Ovary (tissue), 9 donors: Measurements from ENCODE around the gene AP2S1. TPM values are rescaled to one million over a fixed set of nuclear protein-coding genes. Genes with fewer than 3 reads are reported as not detected.

ENCODE experiments used
- DNase-seq, 5 donors: peaks; one replicate each; pipeline ENCODE4 v3.0.0-alpha.2; 2019 to 2020
- H3K27ac ChIP-seq, 2 donors: fragments of 200-600 bp; one replicate each; pipeline versions ENCODE4 v1.5.1 to v1.8.0; 2019 to 2022
- H3K27me3 ChIP-seq: fragments of 200-600 bp; one replicate; pipeline ENCODE4 v1.8.0; 2022
- H3K36me3 ChIP-seq: fragments of 200-600 bp; sonication (generic); one replicate; pipeline ENCODE4 v1.5.1; 2019
- H3K4me1 ChIP-seq: one replicate; pipeline ENCODE4 v1.8.1; 2013; ENCODE audit warnings: mild to moderate bottlenecking, moderate library complexity; ENCODE audit not compliant: insufficient read depth
- H3K4me3 ChIP-seq: fragments of 200-600 bp; sonication (generic); one replicate; pipeline ENCODE4 v1.5.1; 2017
- H3K9me3 ChIP-seq, 2 donors: fragments of 200-600 bp in 1 of 2; sonication (generic) in 1 of 2; one replicate each; pipeline versions ENCODE4 v1.5.1 to v1.8.1; 2013 to 2019; ENCODE audit warnings: mild to moderate bottlenecking in 1 of 2, moderate library complexity in 1 of 2
- CTCF ChIP-seq, 3 donors: fragments of 450-650 bp in 2 of 3; fragments of 200-600 bp in 1 of 3; IDR thresholded peaks; one replicate each; pipeline versions ENCODE4 v1.5.1 to v1.8.0; 2016 to 2022; ENCODE audit warnings: antibody characterized with exemption in 3 of 3, mild to moderate bottlenecking in 1 of 3
- EP300 ChIP-seq: sonication (generic); formaldehyde crosslinking; IDR thresholded peaks from one replicate; pipeline ENCODE4 v1.6.1; 2017; ENCODE audit warnings: antibody characterized with exemption
- POLR2A ChIP-seq: fragments of 450-650 bp; IDR thresholded peaks from one replicate; pipeline ENCODE4 v1.6.1; 2017; ENCODE audit warnings: antibody characterized with exemption, mild to moderate bottlenecking, moderate library complexity
- WGBS, 3 donors: extraction: QIAGEN DNeasy Blood & Tissue Kit in 1 of 3; methylation state at CpG; one replicate each; pipeline versions ENCODE4 v1.1.5 to v1.1.7; 2013 to 2017; 5-methylcytosine and 5-hydroxymethylcytosine counted together
- intact Hi-C, 4 donors: fragments of 100-400 bp; cut with DNase I; formaldehyde crosslinking; loops; one replicate each; pipeline versions ENCODE4 v1.11.0 to v1.15.1; 2022 to 2023
- polyA plus RNA-seq, 2 donors: library from polyadenylated mRNA; stranded (reverse); fragments of 200-250 nt in 1 of 2; fragments of 350-450 nt in 1 of 2; fragmentation: Illumina TruSeq in 1 of 2; extraction: RNeasy Lipid Tissue Mini Kit (QIAGEN cat#74804) in 1 of 2; gene quantifications; one replicate each; pipeline ENCODE4 v1.2.3, GENCODE V29; 2013 to 2014
- total RNA-seq, 7 donors: library from RNA; depleted of rRNA in 2 of 7; stranded (reverse); fragments of >200 nt in 2 of 7; fragmentation: NEBNext Ultra II Directional in 3 of 7; extraction: Animal tissue kit (Norgen Biotek cat#: 25700) in 3 of 7; gene quantifications; one replicate each; pipeline versions ENCODE4 v1.1.0 to v1.2.4, GENCODE V29; 2016 to 2023
- donor health status: DM: no; HTN: no; CAD: no; lungs with moderate emphysema.
- donor health status: DM: no; HTN: no; CAD: no.
- donor health status: Bipolar disorder and iron deficiency.
- donor health status: DM: yes; HTN: yes; CAD: no.
- donor health status: DM: no; HTN: no; CAD: no.
- donor health status: DM: yes; HTN: yes; CAD: no.

AP2S1 gene
- total and polyA plus RNA-seq, 9 donors, result 39.9 to 86.3 (median 57.0) TPM

GRCh38 chr19:46863818-46864629 lies 13.4 kb upstream of the AP2S1 start:
- no peak for DNase-seq
- Histone ChIP-seq H3K4me3 (no peak overlapping the region), H3K36me3 (no peaks in the 10 kb centered on the region), H3K4me1 (peaks cover 16% of the 10 kb centered on the region), H3K27ac (no peak overlapping the region), H3K9me3 (no peaks in the 10 kb centered on the region), H3K27me3 (no peaks in the 10 kb centered on the region)
- intact Hi-C loops, result loop anchor here in 3 of 4 donors (5.0 kb wide), 2 partner anchors 113 to 128 kb away; no protein-coding TSS in a partner anchor
- 6 to 15% (median 7%) methylated on average over 6 of the region's 6 CpGs for WGBS, 3 donors
- TF ChIP-seq EP300, result no peak
- TF ChIP-seq CTCF (IDR thresholded peaks at IDR 0.05), result no peak
- no peak for TF ChIP-seq POLR2A

GRCh38 chr19:46862974-46863632 lies 12.5 kb upstream of the AP2S1 start:
- Histone ChIP-seq H3K27me3 (no peaks in the 10 kb centered on the region), H3K4me1 (peaks cover 13% of the 10 kb centered on the region), H3K4me3 (peak overlapping the region; percentile 59), H3K27ac (peak overlapping the region in 1 of 2 donors; percentile 7), H3K36me3 (no peaks in the 10 kb centered on the region), H3K9me3 (no peaks in the 10 kb centered on the region)
- WGBS, 3 donors, result 39 to 45% (median 39%) methylated on average over 4 of the region's 4 CpGs
- intact Hi-C loops, result loop anchor here in 3 of 4 donors (5.0 kb wide), 2 partner anchors 114 to 129 kb away; no protein-coding TSS in a partner anchor
- no peak for DNase-seq
- TF ChIP-seq CTCF (IDR thresholded peaks at IDR 0.05) (no peak), POLR2A (no peak), EP300 (no peak)

GRCh38 chr19:46862503-46862834 lies 11.8 kb upstream of the AP2S1 start:
- H3K27me3 ChIP-seq, result no peaks in the 10 kb centered on the region
- no peaks in the 10 kb centered on the region for H3K36me3 ChIP-seq
- intact Hi-C loops, result loop anchor here in 3 of 4 donors (5.0 kb wide), 2 partner anchors 115 to 130 kb away; no protein-coding TSS in a partner anchor
- H3K27ac ChIP-seq, result peak overlapping the region in 1 of 2 donors; percentile 7
- H3K9me3 ChIP-seq, result no peaks in the 10 kb centered on the region
- TF ChIP-seq CTCF (IDR thresholded peaks at IDR 0.05) (no peak), EP300 (no peak), POLR2A (no peak)
- H3K4me1 ChIP-seq, result peaks cover 13% of the 10 kb centered on the region
- DNase-seq, result peak in 1 of 5 donors; percentile 7
- WGBS, 3 donors, result 4 to 10% (median 8%) methylated on average over 9 of the region's 9 CpGs
- H3K4me3 ChIP-seq, result peak overlapping the region; percentile 59

- peak overlapping the region; percentile 95 to 97 for H3K27ac ChIP-seq
- no peaks in the 10 kb centered on the region for H3K36me3 ChIP-seq
- TF ChIP-seq EP300, result no peak
- no peak for TF ChIP-seq CTCF (IDR thresholded peaks at IDR 0.05)
- no peak for TF ChIP-seq POLR2A
- WGBS, 3 donors, result 0 to 1% (median 1%) methylated on average over 19 of the region's 19 CpGs
- H3K9me3 ChIP-seq, result no peaks in the 10 kb centered on the region
- H3K27me3 ChIP-seq, result no peaks in the 10 kb centered on the region
- H3K4me3 ChIP-seq, result peak overlapping the region; percentile 59
- intact Hi-C loops, result loop anchor here in 3 of 4 donors (2.0 to 5.0 kb wide), 3 partner anchors 115 to 130 kb away; no protein-coding TSS in a partner anchor
- peak in 2 of 5 donors; percentile 30 to 49 for DNase-seq
- H3K4me1 ChIP-seq, result peaks cover 13% of the 10 kb centered on the region
These were observed 11.3 kb upstream of the AP2S1 start for GRCh38 chr19:46861691-46862502.
